Stimulated activated CD4-positive, alpha-beta T cell treated with anti-CD3 and anti-CD28 coated beads, Interleukin-15, amount 100 ng/mL, for 48 hours (primary cell): ENCODE data around the gene SSC5D.

ENCODE experiments used
- DNase-seq, 2 donors: peaks; one replicate each; pipeline ENCODE4 v3.0.0-alpha.2; 2020; ENCODE audit warnings: low read depth in 2 of 2

Gene SSC5D

DNA sequence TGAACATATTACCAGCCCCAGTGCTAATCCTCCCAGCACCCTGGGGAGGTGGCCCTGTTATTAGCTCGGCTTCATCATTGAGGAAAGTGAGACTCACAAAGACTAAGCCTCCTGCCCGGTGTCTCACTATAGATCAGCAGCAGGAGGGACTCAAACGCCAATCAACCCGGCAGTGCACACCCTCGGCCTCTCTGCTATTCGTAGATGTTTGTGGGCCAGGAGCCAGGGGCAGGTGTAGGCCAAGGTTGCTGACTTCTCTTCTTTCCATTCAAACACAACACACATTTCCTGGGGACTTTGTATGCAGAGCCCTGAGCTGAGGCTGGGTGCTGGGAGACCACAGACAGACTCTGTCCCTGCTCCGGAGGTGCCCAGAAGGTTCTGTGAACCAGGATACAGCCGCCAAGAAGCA lies 66.5 kb downstream of the SSC5D start:
- no peak for DNase-seq

DNA sequence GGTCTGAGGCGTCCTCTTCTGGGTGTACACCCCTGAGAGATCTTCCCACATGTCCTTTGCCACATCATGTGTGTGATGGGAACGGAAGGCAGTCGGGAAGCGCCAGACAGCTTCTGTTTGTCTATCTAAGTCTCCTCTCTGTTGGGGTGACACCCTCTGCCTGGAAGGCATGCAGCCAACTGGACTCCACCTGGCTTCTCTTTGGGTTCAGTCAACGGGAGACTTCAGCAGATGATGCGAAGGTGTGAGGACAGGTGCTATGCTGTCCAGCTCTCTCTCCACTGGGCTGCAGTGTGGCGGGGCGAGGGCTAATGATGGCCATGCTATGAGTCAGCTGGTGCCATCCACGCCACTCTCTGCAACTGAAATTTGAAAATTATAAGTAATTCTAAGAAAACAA lies 71.4 kb downstream of the SSC5D start:
- DNase-seq: no peak

GRCh38 chr19:55563261-55563690 lies 75.0 kb downstream of the SSC5D start:
- no peak for DNase-seq

DNA sequence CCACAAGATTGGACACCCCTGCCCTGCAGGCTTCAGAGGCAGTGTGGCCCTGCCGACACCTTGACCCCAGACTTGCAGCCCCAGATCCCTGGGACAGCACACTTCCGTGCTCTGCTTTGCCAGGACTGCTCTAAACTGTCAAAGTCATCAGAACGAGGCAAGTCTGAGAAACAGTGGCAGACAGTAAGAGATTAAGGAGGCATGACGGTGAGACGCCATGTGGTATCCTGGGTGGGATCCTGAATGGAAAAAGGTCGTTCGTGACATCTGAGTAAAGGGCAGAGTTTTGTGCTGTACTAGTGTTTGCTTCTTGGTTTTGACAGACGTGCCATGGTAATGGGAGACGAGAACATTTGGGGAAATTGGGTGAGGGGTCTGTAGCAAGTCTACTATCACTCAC lies 78.6 kb downstream of the SSC5D start:
- no peak for DNase-seq

GRCh38 chr19:55567708-55568328 lies 79.6 kb downstream of the SSC5D start:
- DNase-seq: no peak
